Hepatocyte (in vitro differentiated cells): Measurements from ENCODE around the gene KASH5. TPM values are rescaled to one million over a fixed set of nuclear protein-coding genes. Genes with fewer than 3 reads are reported as not detected.

Experiments used
- DNase-seq: peaks from one replicate; pipeline ENCODE4 v3.0.0-alpha.2; 2016; ENCODE audit warnings: low spot score
- H2AFZ ChIP-seq: fragments of 200-600 bp; sonication (generic); 2 replicates; pipeline ENCODE4 v1.6.0; 2016; ENCODE audit warnings: antibody characterized with exemption, mild to moderate bottlenecking
- H3K27ac ChIP-seq: fragments of 200-600 bp; sonication (generic); 2 replicates; pipeline ENCODE4 v1.5.1; 2016; ENCODE audit warnings: mild to moderate bottlenecking
- H3K27me3 ChIP-seq: fragments of 200-600 bp; sonication (generic); 2 replicates; pipeline ENCODE4 v1.6.1; 2016
- H3K36me3 ChIP-seq: fragments of 200-600 bp; sonication (generic); replicated peaks from 2 replicates; pipeline ENCODE4 v1.5.1; 2016; ENCODE audit warnings: low read depth; ENCODE audit not compliant: insufficient read depth
- H3K4me1 ChIP-seq: fragments of 200-600 bp; sonication (generic); 2 replicates; pipeline ENCODE4 v1.5.1; 2016; ENCODE audit warnings: mild to moderate bottlenecking, moderate library complexity; ENCODE audit not compliant: insufficient read depth
- H3K4me2 ChIP-seq: fragments of 200-600 bp; sonication (generic); 2 replicates; pipeline ENCODE4 v1.6.0; 2016
- H3K4me3 ChIP-seq: fragments of 200-600 bp; sonication (generic); 2 replicates; pipeline ENCODE4 v1.5.1; 2016; ENCODE audit warnings: mild to moderate bottlenecking
- H3K79me2 ChIP-seq: fragments of 200-600 bp; sonication (generic); 2 replicates; pipeline ENCODE4 v1.6.0; 2017; ENCODE audit warnings: mild to moderate bottlenecking
- H3K9me2 ChIP-seq: fragments of 200-600 bp; sonication (generic); replicated peaks from 2 replicates; pipeline ENCODE4 v1.6.0; 2017; ENCODE audit warnings: mild to moderate bottlenecking; ENCODE audit not compliant: insufficient read depth
- H3K9me3 ChIP-seq: fragments of 200-600 bp; sonication (generic); 2 replicates; pipeline ENCODE4 v1.5.1; 2016; ENCODE audit warnings: low read depth, mild to moderate bottlenecking
- H4K20me1 ChIP-seq: fragments of 200-600 bp; sonication (generic); 2 replicates; pipeline ENCODE4 v1.6.0; 2016; ENCODE audit warnings: mild to moderate bottlenecking; ENCODE audit not compliant: insufficient read depth, poor library complexity, severe bottlenecking
- CTCF ChIP-seq: fragments of 200-600 bp; sonication (generic); IDR thresholded peaks from 2 replicates; pipeline ENCODE4 v1.5.1; 2016; ENCODE audit warnings: antibody characterized with exemption, mild to moderate bottlenecking; ENCODE audit not compliant: poor library complexity
- EZH2 ChIP-seq: fragments of 200-600 bp; sonication (generic); IDR thresholded peaks from 2 replicates; pipeline ENCODE4 v1.6.1; 2016; ENCODE audit warnings: antibody characterized with exemption, mild to moderate bottlenecking, borderline replicate concordance
- EZH2phosphoT487 ChIP-seq: fragments of 200-600 bp; sonication (generic); IDR thresholded peaks from one replicate; pipeline ENCODE4 v1.6.1; 2018; ENCODE audit warnings: antibody characterized with exemption, mild to moderate bottlenecking, low read depth, moderate library complexity; ENCODE audit not compliant: unreplicated experiment, severe bottlenecking
- WGBS: methylation state at CpG from one replicate; pipeline ENCODE4 v1.1.6; 2016; ENCODE audit warnings: low lambda C conversion rate; ENCODE audit errors: missing lambda C conversion rate; 5-methylcytosine and 5-hydroxymethylcytosine counted together
- polyA plus RNA-seq: library from polyadenylated mRNA; unstranded; fragments of >200 nt; fragmentation: Nextera tagmentation; extraction: Ambion mirVana; gene quantifications from 2 replicates; pipeline ENCODE4 v1.2.1, GENCODE V29; 2016
- total RNA-seq: library from RNA; depleted of rRNA; stranded (reverse); fragments of >200 nt; gene quantifications from 2 replicates; pipeline ENCODE4 v1.2.3, GENCODE V29; 2014

Gene KASH5
- total and polyA plus RNA-seq, 2 experiments from 2014 or later, result not detected

GRCh38 chr19:49398001-49398615 lies 10.1 kb downstream of the KASH5 start:
- H3K4me3 ChIP-seq, result no peak overlapping the region
- H3K27ac ChIP-seq, result no peak overlapping the region
- TF ChIP-seq CTCF (no peak), EZH2 (no peak), EZH2phosphoT487 (no peak)
- 48% methylated on average over 7 of the region's 11 CpGs for WGBS
- no peaks in the 10 kb centered on the region for H3K9me2 ChIP-seq
- no peaks in the 10 kb centered on the region for H3K27me3 ChIP-seq
- no peak for DNase-seq
- no peaks in the 10 kb centered on the region for H3K4me1 ChIP-seq
- no peak overlapping the region for H3K4me2 ChIP-seq
- H4K20me1 ChIP-seq, result no peaks in the 10 kb centered on the region
- no peaks in the 10 kb centered on the region for H3K9me3 ChIP-seq
- H2AFZ ChIP-seq, result no peak overlapping the region
- no peaks in the 10 kb centered on the region for H3K79me2 ChIP-seq
- H3K36me3 ChIP-seq, result no peaks in the 10 kb centered on the region

- no peak for TF ChIP-seq EZH2
- no peak overlapping the region for H3K4me2 ChIP-seq
- H3K4me1 ChIP-seq, result no peaks in the 10 kb centered on the region
- no peaks in the 10 kb centered on the region for H3K79me2 ChIP-seq
- no peaks in the 10 kb centered on the region for H3K27me3 ChIP-seq
- DNase-seq, result no peak
- no peaks in the 10 kb centered on the region for H3K9me3 ChIP-seq
- H4K20me1 ChIP-seq, result no peaks in the 10 kb centered on the region
- WGBS, result 83% methylated on average over 6 of the region's 6 CpGs
- no peak overlapping the region for H3K27ac ChIP-seq
- H3K36me3 ChIP-seq, result no peaks in the 10 kb centered on the region
- H3K9me2 ChIP-seq, result no peaks in the 10 kb centered on the region
- H3K4me3 ChIP-seq, result no peak overlapping the region
- no peak overlapping the region for H2AFZ ChIP-seq
Measured at GRCh38 chr19:49398931-49399330, 10.9 kb downstream of the KASH5 start.

- TF ChIP-seq EZH2phosphoT487 (no peak), EZH2 (no peak), CTCF (no peak)
- no peaks in the 10 kb centered on the region for H3K27me3 ChIP-seq
- H4K20me1 ChIP-seq, result no peaks in the 10 kb centered on the region
- DNase-seq, result no peak
- no peak overlapping the region for H3K4me3 ChIP-seq
- no peaks in the 10 kb centered on the region for H3K79me2 ChIP-seq
- WGBS, result 84% methylated on average over 6 of the region's 6 CpGs
- H3K27ac ChIP-seq, result no peak overlapping the region
- no peaks in the 10 kb centered on the region for H3K9me3 ChIP-seq
- H3K36me3 ChIP-seq, result no peaks in the 10 kb centered on the region
- no peaks in the 10 kb centered on the region for H3K9me2 ChIP-seq
- no peaks in the 10 kb centered on the region for H3K4me1 ChIP-seq
- no peak overlapping the region for H3K4me2 ChIP-seq
- no peak overlapping the region for H2AFZ ChIP-seq
Measured at GRCh38 chr19:49400029-49400428, 12.0 kb downstream of the KASH5 start.

GRCh38 chr19:49403404-49404187 lies 15.5 kb downstream of the KASH5 start:
- Histone ChIP-seq H3K4me1 (no peaks in the 10 kb centered on the region), H3K9me2 (no peaks in the 10 kb centered on the region), H3K4me2 (no peak overlapping the region), H3K36me3 (no peaks in the 10 kb centered on the region), H3K4me3 (no peak overlapping the region), H3K79me2 (no peaks in the 10 kb centered on the region), H3K27me3 (no peaks in the 10 kb centered on the region), H2AFZ (no peak overlapping the region), H3K9me3 (no peaks in the 10 kb centered on the region), H3K27ac (peak overlapping the region; percentile 51), H4K20me1 (no peaks in the 10 kb centered on the region)
- no peak for DNase-seq
- TF ChIP-seq CTCF (no peak), EZH2 (no peak), EZH2phosphoT487 (no peak)
- WGBS, result 21% methylated on average over 7 of the region's 7 CpGs
